Upper lobe of left lung (tissue), 4 donors: ENCODE data around the gene FAM107A.

ENCODE experiments used
- CTCF ChIP-seq, 6 experiments: fragments of 450-650 bp in 4 of 6; fragments of 200-600 bp in 2 of 6; sonication (generic) in 2 of 6; IDR thresholded peaks; one replicate each; pipeline ENCODE4 v1.5.1; 2016 to 2019; ENCODE audit warnings: antibody characterized with exemption in 6 of 6
- EP300 ChIP-seq, 4 donors: sonication (generic); formaldehyde crosslinking; IDR thresholded peaks; one replicate each; pipeline ENCODE4 v1.5.1; 2017; ENCODE audit warnings: antibody characterized with exemption in 4 of 4, control low read depth in 2 of 4
- POLR2A ChIP-seq, 4 donors: fragments of 450-650 bp; IDR thresholded peaks; one replicate each; pipeline ENCODE4 v1.5.1; 2016 to 2017; ENCODE audit warnings: antibody characterized with exemption in 4 of 4, mild to moderate bottlenecking in 2 of 4
- POLR2AphosphoS5 ChIP-seq, 2 donors: sonication (generic); formaldehyde crosslinking; IDR thresholded peaks; one replicate each; pipeline ENCODE4 v1.5.1; 2017; ENCODE audit warnings: antibody characterized with exemption in 2 of 2

- TF ChIP-seq POLR2A (IDR thresholded peaks at IDR 0.05) (no peak), CTCF (IDR thresholded peaks at IDR 0.05) (no peak), POLR2AphosphoS5 (IDR thresholded peaks at IDR 0.05) (no peak), EP300 (IDR thresholded peaks at IDR 0.05) (no peak)
Measured at GRCh38 chr3:58567251-58567515, 10.0 kb downstream of the FAM107A start.
